ENCODE results near the gene VCL. TPM values are rescaled to one million over a fixed set of nuclear protein-coding genes. Genes with fewer than 3 reads are reported as not detected.

Gene VCL
- total RNA-seq, 1 experiment from 2014 or later: 495 TPM

- no peak overlapping the region for H3K4me3 ChIP-seq (ENCODE audit: low read depth in 2 of 2, low read length in 2 of 2)
- no peaks in the 10 kb centered on the region for H3K4me1 ChIP-seq (ENCODE audit: control insufficient read depth, insufficient read depth, low read length)
- no peak overlapping the region for H3K27ac ChIP-seq (ENCODE audit: low read length)
- DNase-seq (ENCODE audit: low read depth, low spot score) (no peak), ATAC-seq (no peak)
- intact Hi-C loops (cut with micrococcal nuclease; ENCODE audit: unreplicated experiment) (no loop called here), in situ Hi-C loops (cut with HindIII; ENCODE audit: low pct_unique_long_range_greater_than_20kb, low sequenced_read_pairs) (no loop called here)
- no peaks in the 10 kb centered on the region for H3K9me3 ChIP-seq (ENCODE audit: control insufficient read depth, insufficient read depth, low read depth, low read length)
- peaks cover 77% of the 10 kb centered on the region for H3K36me3 ChIP-seq (ENCODE audit: control insufficient read depth, insufficient read depth, low read length)
- TF ChIP-seq CTCF (IDR thresholded peaks at IDR 0.05) (no peak), TCF7L2 (IDR thresholded peaks at IDR 0.05; ENCODE audit: low read depth, low read length) (no peak), REST (IDR thresholded peaks at IDR 0.05; ENCODE audit: insufficient read depth in 1 of 2, low read depth in 2 of 2, low read length in 1 of 2) (no peak), POLR2AphosphoS5 (IDR thresholded peaks at IDR 0.05; ENCODE audit: low read depth, low read length) (no peak), SIN3A (IDR thresholded peaks at IDR 0.05; ENCODE audit: borderline replicate concordance, insufficient read depth, low read depth, low read length) (no peak)
- no peaks in the 10 kb centered on the region for H3K27me3 ChIP-seq (ENCODE audit: control insufficient read depth, insufficient read depth, low read length)
- BruUV-seq (replicated peaks): no TSS peak
- ChIA-PET POLR2A (no interaction called here), CTCF (no interaction called here)
Observed at GRCh38 chr10:74094231-74094630, 96.3 kb downstream of the VCL start.

GRCh38 chr10:74096777-74097176 lies 98.9 kb downstream of the VCL start:
- no peaks in the 10 kb centered on the region for H3K27me3 ChIP-seq (ENCODE audit: control insufficient read depth, insufficient read depth, low read length)
- H3K4me3 ChIP-seq (ENCODE audit: low read depth in 2 of 2, low read length in 2 of 2): no peak overlapping the region
- ATAC-seq (no peak), DNase-seq (ENCODE audit: low read depth, low spot score) (no peak)
- H3K27ac ChIP-seq (ENCODE audit: low read length): no peak overlapping the region
- no peaks in the 10 kb centered on the region for H3K4me1 ChIP-seq (ENCODE audit: control insufficient read depth, insufficient read depth, low read length)
- in situ Hi-C loops (cut with HindIII; ENCODE audit: low pct_unique_long_range_greater_than_20kb, low sequenced_read_pairs) (no loop called here), intact Hi-C loops (cut with micrococcal nuclease; ENCODE audit: unreplicated experiment) (no loop called here)
- TF ChIP-seq REST (IDR thresholded peaks at IDR 0.05; ENCODE audit: insufficient read depth in 1 of 2, low read depth in 2 of 2, low read length in 1 of 2): no peak
- no peak for TF ChIP-seq POLR2AphosphoS5 (IDR thresholded peaks at IDR 0.05; ENCODE audit: low read depth, low read length)
- no peak for TF ChIP-seq TCF7L2 (IDR thresholded peaks at IDR 0.05; ENCODE audit: low read depth, low read length)
- TF ChIP-seq SIN3A (IDR thresholded peaks at IDR 0.05; ENCODE audit: borderline replicate concordance, insufficient read depth, low read depth, low read length): no peak
- no peak for TF ChIP-seq CTCF (IDR thresholded peaks at IDR 0.05)
- no TSS peak for BruUV-seq (replicated peaks)
- no peaks in the 10 kb centered on the region for H3K9me3 ChIP-seq (ENCODE audit: control insufficient read depth, insufficient read depth, low read depth, low read length)
- ChIA-PET CTCF (no interaction called here), POLR2A (interaction anchor here (1.1 kb wide), 1 partner anchor 17 kb away, joined by 7 read pairs; no protein-coding TSS in a partner anchor)
- peaks cover 71% of the 10 kb centered on the region for H3K36me3 ChIP-seq (ENCODE audit: control insufficient read depth, insufficient read depth, low read length)

Measured in Panc1 (cell line).